Gastrocnemius medialis (tissue), 4 donors: Measurements from ENCODE around the gene WWOX. TPM values are rescaled to one million over a fixed set of nuclear protein-coding genes. Genes with fewer than 3 reads are reported as not detected.

Source experiments
- ATAC-seq, 2 donors: fragments of 150-250 bp; one replicate each; pipeline ENCODE4 v1.9.1; 2016
- DNase-seq, 2 donors: peaks; one replicate each; pipeline ENCODE4 v3.0.0-alpha.2; 2019
- H3K27ac ChIP-seq, 4 donors: fragments of 200-600 bp; sonication (generic); 1 replicate in 1 of 4; 2 replicates in 3 of 4; pipeline ENCODE4 v1.5.1; 2016 to 2018; ENCODE audit warnings: mild to moderate bottlenecking in 2 of 4, moderate library complexity in 1 of 4
- H3K27me3 ChIP-seq, 3 donors: fragments of 200-600 bp; sonication (generic) in 2 of 3; 1 replicate in 1 of 3; 2 replicates in 2 of 3; pipeline versions ENCODE4 v1.5.1 to v1.6.0; 2016 to 2019; ENCODE audit warnings: mild to moderate bottlenecking in 1 of 3, moderate library complexity in 1 of 3
- H3K36me3 ChIP-seq, 2 donors: fragments of 200-600 bp; sonication (generic) in 1 of 2; one replicate each; pipeline ENCODE4 v1.5.1; 2017 to 2018
- H3K4me1 ChIP-seq, 2 donors: fragments of 200-600 bp; sonication (generic) in 1 of 2; one replicate each; pipeline ENCODE4 v1.5.1; 2016 to 2017; ENCODE audit warnings: mild to moderate bottlenecking in 2 of 2
- H3K4me3 ChIP-seq, 4 donors: fragments of 200-600 bp; sonication (generic) in 3 of 4; 1 replicate in 1 of 4; 2 replicates in 3 of 4; pipeline ENCODE4 v1.5.1; 2016 to 2019; ENCODE audit warnings: mild to moderate bottlenecking in 2 of 4
- H3K9me3 ChIP-seq, 3 donors: fragments of 200-600 bp; sonication (generic) in 2 of 3; 1 replicate in 1 of 3; 2 replicates in 2 of 3; pipeline ENCODE4 v1.5.1; 2016 to 2019
- CTCF ChIP-seq, 5 experiments: fragments of 450-650 bp in 3 of 5; fragments of 200-600 bp in 2 of 5; sonication (generic) in 2 of 5; IDR thresholded peaks in 4 of 5; conservative IDR thresholded peaks in 1 of 5; 1 replicate in 4 of 5; 2 replicates in 1 of 5; pipeline ENCODE4 v1.5.1; 2016 to 2019; ENCODE audit warnings: antibody characterized with exemption in 5 of 5, mild to moderate bottlenecking in 3 of 5, moderate library complexity in 3 of 5
- POLR2A ChIP-seq, 2 donors: fragments of 450-650 bp; IDR thresholded peaks; one replicate each; pipeline ENCODE4 v1.6.1; 2017; ENCODE audit warnings: antibody characterized with exemption in 2 of 2, mild to moderate bottlenecking in 2 of 2, moderate library complexity in 2 of 2
- in situ Hi-C, 4 donors: fragments of 200-750 bp; cut with MboI; loops; one replicate each; pipeline versions ENCODE4 v1.15.0 to v1.8.0; 2017; ENCODE audit warnings: low sequenced_read_pairs in 4 of 4
- intact Hi-C: fragments of 100-400 bp; cut with DNase I; formaldehyde crosslinking; loops from one replicate; pipeline ENCODE4 v1.15.1; 2023; ENCODE audit warnings: low total_unique reads
- total RNA-seq, 4 donors: library from RNA; depleted of rRNA; stranded (reverse); fragments of >200 nt; gene quantifications; one replicate each; pipeline versions ENCODE4 v1.1.0 to v1.2.3, GENCODE V29; 2016

Gene WWOX
- total RNA-seq, 4 donors from 2014 or later = 3.3 to 13.0 (median 6.0) TPM

- Histone ChIP-seq H3K9me3 (no peaks in the 10 kb centered on the region), H3K4me3 (no peak overlapping the region), H3K36me3 (no peaks in the 10 kb centered on the region), H3K27me3 (no peaks in the 10 kb centered on the region), H3K27ac (no peak overlapping the region), H3K4me1 (peaks cover 15 to 21% of the 10 kb centered on the region in 2 donors)
- DNase-seq = no peak
- no peak for TF ChIP-seq CTCF (IDR thresholded peaks at IDR 0.05 in 4 of 5, conservative IDR thresholded peaks at IDR 0.05 in 1 of 5)
- no peak for TF ChIP-seq POLR2A (IDR thresholded peaks at IDR 0.05)
- intact Hi-C loops = no loop called here
- no peak for ATAC-seq
- in situ Hi-C loops = no loop called here
Observed at GRCh38 chr16:78744099-78744498, 644.6 kb downstream of the WWOX start.

- no peak overlapping the region for H3K4me3 ChIP-seq
- H3K36me3 ChIP-seq = no peaks in the 10 kb centered on the region
- H3K9me3 ChIP-seq = no peaks in the 10 kb centered on the region
- no peaks in the 10 kb centered on the region for H3K27me3 ChIP-seq
- ATAC-seq (no peak), DNase-seq (no peak)
- H3K27ac ChIP-seq = no peak overlapping the region
- TF ChIP-seq CTCF (IDR thresholded peaks at IDR 0.05 in 4 of 5, conservative IDR thresholded peaks at IDR 0.05 in 1 of 5) (no peak), POLR2A (IDR thresholded peaks at IDR 0.05) (no peak)
- intact Hi-C loops = no loop called here
- H3K4me1 ChIP-seq = peaks cover 21 to 28% of the 10 kb centered on the region in 2 donors
- in situ Hi-C loops = no loop called here
Observed at GRCh38 chr16:78744796-78745107, 645.3 kb downstream of the WWOX start.

GRCh38 chr16:78745108-78746019 is 645.9 kb downstream of the WWOX start:
- intact Hi-C loops = no loop called here
- no peak for TF ChIP-seq POLR2A (IDR thresholded peaks at IDR 0.05)
- TF ChIP-seq CTCF (IDR thresholded peaks at IDR 0.05 in 4 of 5, conservative IDR thresholded peaks at IDR 0.05 in 1 of 5) = no peak
- Histone ChIP-seq H3K36me3 (no peaks in the 10 kb centered on the region), H3K27ac (no peak overlapping the region), H3K27me3 (no peaks in the 10 kb centered on the region), H3K4me1 (peaks cover 26 to 33% of the 10 kb centered on the region in 2 donors), H3K4me3 (no peak overlapping the region), H3K9me3 (no peaks in the 10 kb centered on the region)
- no peak for DNase-seq
- ATAC-seq = no peak
- in situ Hi-C loops = no loop called here

GRCh38 chr16:78746718-78747117 is 647.3 kb downstream of the WWOX start:
- no peaks in the 10 kb centered on the region for H3K27me3 ChIP-seq
- no peak overlapping the region for H3K4me3 ChIP-seq
- H3K27ac ChIP-seq = no peak overlapping the region
- no peak for TF ChIP-seq POLR2A (IDR thresholded peaks at IDR 0.05)
- no peak for TF ChIP-seq CTCF (IDR thresholded peaks at IDR 0.05 in 4 of 5, conservative IDR thresholded peaks at IDR 0.05 in 1 of 5)
- H3K9me3 ChIP-seq = no peaks in the 10 kb centered on the region
- no peaks in the 10 kb centered on the region for H3K36me3 ChIP-seq
- in situ Hi-C loops (no loop called here), intact Hi-C loops (no loop called here)
- no peak for ATAC-seq
- no peak for DNase-seq
- H3K4me1 ChIP-seq = peaks cover 26 to 33% of the 10 kb centered on the region in 2 donors
